Measurements from ENCODE around the gene C5AR1.
"Not testable (repeated sequence)": the region's sequence is repeated elsewhere in the genome, so short reads cannot be mapped to it uniquely, and the experiment has no call there.

C5AR1 gene

GRCh38 chr19:47336765-47337718, 27.4 kb downstream of the C5AR1 start:
- DNase-seq = peak; percentile 15

- DNase-seq = no peak
These were observed 29.7 kb downstream of the C5AR1 start for GRCh38 chr19:47339196-47339880.

- DNase-seq = no peak
These were observed 31.0 kb downstream of the C5AR1 start for GRCh38 chr19:47340477-47341208.

GRCh38 chr19:47341734-47342133, 32.1 kb downstream of the C5AR1 start:
- no peak for DNase-seq

GRCh38 chr19:47343194-47343802, 33.6 kb downstream of the C5AR1 start:
- DNase-seq = no peak

GRCh38 chr19:47344425-47344824, 34.8 kb downstream of the C5AR1 start:
- DNase-seq = no peak

GRCh38 chr19:47346024-47346423, 36.4 kb downstream of the C5AR1 start:
- not testable (repeated sequence) for DNase-seq

- peak; percentile 99 for DNase-seq
These were observed 39.4 kb downstream of the C5AR1 start, which contains the start of gene DHX34 for GRCh38 chr19:47348819-47349795. DHX34 (plus strand) TSS chr19:47349315; CDS start chr19:47353031, 3,716 bp downstream.

- DNase-seq = no peak
These were observed 41.0 kb downstream of the C5AR1 start for GRCh38 chr19:47350630-47351029.

- no peak for DNase-seq
These were observed 41.9 kb downstream of the C5AR1 start for GRCh38 chr19:47351548-47351947.

GRCh38 chr19:47352095-47352494, 42.4 kb downstream of the C5AR1 start:
- no peak for DNase-seq

GRCh38 chr19:47353307-47353712, 43.6 kb downstream of the C5AR1 start:
- no peak for DNase-seq

GRCh38 chr19:47356900-47357299, 47.2 kb downstream of the C5AR1 start:
- DNase-seq = no peak

GRCh38 chr19:47357788-47358680, 48.4 kb downstream of the C5AR1 start:
- no peak for DNase-seq

GRCh38 chr19:47358936-47359335, 49.3 kb downstream of the C5AR1 start:
- no peak for DNase-seq

GRCh38 chr19:47362321-47362720, 52.7 kb downstream of the C5AR1 start:
- DNase-seq = no peak

GRCh38 chr19:47363758-47364531, 54.3 kb downstream of the C5AR1 start:
- no peak for DNase-seq

GRCh38 chr19:47365455-47365854, 55.8 kb downstream of the C5AR1 start:
- DNase-seq = not testable (repeated sequence)

GRCh38 chr19:47370045-47370611, 60.5 kb downstream of the C5AR1 start:
- no peak for DNase-seq

All from CD4-positive, alpha-beta T cell treated with Interleukin-4 for 4 hours (primary cell).